Measurements from ENCODE around the gene TGDS.
"Not testable (repeated sequence)": the region's sequence is repeated elsewhere in the genome, so short reads cannot be mapped to it uniquely, and the experiment has no call there.

Gene TGDS

DNA sequence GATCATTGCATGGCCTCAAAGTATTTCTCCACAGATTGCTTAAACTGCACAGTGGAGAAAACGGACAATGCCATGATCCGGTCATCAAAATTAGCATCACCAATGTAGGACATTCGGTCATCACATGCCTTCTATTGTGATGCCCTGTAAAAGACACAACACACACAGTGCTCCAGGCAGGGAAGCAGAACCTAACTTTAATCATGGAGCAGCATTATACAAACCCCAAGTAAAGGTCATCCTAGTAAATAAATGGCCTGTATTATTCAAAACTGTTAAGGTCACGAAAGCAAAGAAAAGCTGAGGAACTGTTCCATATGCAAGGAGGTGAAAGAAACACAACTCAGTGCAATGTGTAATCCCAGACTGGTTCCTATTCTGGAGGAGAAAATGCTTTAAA lies 42.2 kb downstream of the TGDS start:
- DNase-seq (ENCODE audit: low read depth in 2 of 2) = no peak

- DNase-seq (ENCODE audit: low read depth in 2 of 2) = no peak
These were observed 43.9 kb downstream of the TGDS start for GRCh38 chr13:94552095-94552494.

GRCh38 chr13:94550062-94550738 lies 45.8 kb downstream of the TGDS start:
- DNase-seq (ENCODE audit: low read depth in 2 of 2) = no peak

- peak; percentile 85 to 90 for DNase-seq (ENCODE audit: low read depth in 2 of 2)
These were observed 46.5 kb downstream of the TGDS start for GRCh38 chr13:94549232-94550061.

DNA sequence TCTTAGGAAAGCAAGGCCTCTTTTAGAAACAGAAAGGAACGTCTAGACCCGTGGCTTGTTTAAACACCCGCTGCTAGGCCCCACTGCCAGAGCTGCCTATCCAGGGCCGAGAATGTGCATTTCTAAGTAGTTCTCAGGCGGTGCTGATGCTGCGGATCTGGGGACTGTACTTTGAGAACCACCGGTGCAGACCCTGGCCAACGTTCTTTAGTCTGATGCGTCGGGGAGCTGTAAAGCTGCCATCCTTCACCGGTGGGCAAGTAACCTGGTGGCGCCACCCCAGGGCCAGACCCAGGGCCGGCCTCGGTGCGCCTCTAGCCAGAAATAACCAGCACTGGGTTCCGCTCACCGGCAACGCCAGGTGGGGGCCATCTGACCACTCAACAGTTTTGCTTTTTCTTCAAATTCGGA lies 47.1 kb downstream of the TGDS start:
- peak; percentile 30 to 34 for DNase-seq (ENCODE audit: low read depth in 2 of 2)

DNA sequence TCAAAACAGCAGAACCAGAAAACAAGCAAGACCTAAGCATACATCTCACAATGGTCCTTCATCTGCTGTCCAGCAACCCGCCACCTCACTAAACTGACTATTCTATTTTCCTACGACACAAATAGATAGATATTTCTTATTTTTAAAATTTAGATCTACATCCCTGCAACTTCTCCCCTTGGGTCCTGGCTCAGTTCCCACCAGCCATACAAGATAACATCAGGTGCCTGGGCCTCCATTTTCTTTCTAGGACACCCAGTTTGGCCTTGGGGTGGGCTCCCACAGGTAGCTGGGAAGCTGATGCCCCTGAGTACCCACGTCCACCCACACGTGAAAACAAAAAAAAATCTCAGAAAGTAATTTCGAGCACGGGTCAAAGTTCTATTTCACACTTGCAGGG lies 47.6 kb downstream of the TGDS start:
- no peak for DNase-seq (ENCODE audit: low read depth in 2 of 2)

DNA sequence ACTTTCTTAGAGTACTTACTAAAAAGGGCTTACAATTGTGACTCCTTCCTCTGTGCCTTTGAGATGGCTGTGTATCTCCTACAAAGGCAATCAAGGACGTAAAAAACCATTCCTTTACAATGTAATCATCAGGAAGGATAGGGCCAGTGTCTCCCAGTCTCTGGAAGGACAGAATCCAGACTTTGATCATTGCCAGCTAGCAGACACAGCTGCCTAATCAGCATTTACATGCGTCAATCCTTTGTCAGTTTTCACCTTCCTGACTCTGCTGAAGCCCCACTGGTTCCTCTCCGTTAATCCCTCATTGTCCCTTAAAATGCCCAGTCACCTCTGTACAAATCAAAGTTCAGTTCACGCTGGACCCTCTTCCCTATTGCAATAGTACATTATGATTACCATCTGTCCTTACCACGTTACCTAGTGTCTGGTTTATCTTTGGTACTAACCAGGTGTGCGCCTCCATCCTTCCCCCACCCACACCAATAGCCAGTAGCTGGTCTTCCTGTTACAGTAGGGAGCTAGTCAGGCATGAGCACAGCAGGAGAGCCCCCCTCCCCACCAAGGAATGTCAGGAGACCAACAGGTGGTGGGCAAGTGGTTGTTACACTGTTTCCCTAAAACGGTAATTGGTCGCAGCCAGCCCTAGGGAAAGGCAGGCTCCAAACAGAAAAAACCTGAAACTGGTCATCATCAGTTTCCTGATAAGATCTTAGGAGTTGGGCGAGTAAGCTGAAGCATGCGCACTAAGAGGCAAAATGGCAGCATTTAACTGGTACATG lies 49.7 kb downstream of the TGDS start:
- no peak for DNase-seq (ENCODE audit: low read depth in 2 of 2)

DNA sequence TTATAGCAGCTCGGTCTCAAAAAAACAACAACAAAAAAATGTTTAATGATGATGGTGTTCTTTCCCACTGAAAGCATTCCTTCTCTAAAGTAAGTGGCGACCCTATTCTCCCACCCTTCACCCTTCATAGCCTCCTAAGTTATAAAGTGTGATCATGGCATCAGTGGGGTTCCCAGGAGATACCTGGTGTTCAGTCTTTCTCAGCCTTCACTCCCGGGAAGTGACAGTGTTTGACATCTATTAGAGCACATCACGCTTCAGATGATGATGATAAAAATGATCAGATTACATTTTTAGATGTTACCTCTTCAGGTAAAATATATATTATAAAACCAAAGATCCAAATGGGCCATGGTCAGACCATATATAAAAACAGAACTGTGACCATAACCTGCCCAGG lies 51.0 kb downstream of the TGDS start:
- no peak for DNase-seq (ENCODE audit: low read depth in 2 of 2)

GRCh38 chr13:94542917-94543316 lies 53.0 kb downstream of the TGDS start:
- DNase-seq (ENCODE audit: low read depth in 2 of 2) = no peak

GRCh38 chr13:94537740-94538630 lies 58.0 kb downstream of the TGDS start:
- DNase-seq (ENCODE audit: low read depth in 2 of 2) = no peak

GRCh38 chr13:94535775-94536174 lies 60.2 kb downstream of the TGDS start:
- no peak for DNase-seq (ENCODE audit: low read depth in 2 of 2)

DNA sequence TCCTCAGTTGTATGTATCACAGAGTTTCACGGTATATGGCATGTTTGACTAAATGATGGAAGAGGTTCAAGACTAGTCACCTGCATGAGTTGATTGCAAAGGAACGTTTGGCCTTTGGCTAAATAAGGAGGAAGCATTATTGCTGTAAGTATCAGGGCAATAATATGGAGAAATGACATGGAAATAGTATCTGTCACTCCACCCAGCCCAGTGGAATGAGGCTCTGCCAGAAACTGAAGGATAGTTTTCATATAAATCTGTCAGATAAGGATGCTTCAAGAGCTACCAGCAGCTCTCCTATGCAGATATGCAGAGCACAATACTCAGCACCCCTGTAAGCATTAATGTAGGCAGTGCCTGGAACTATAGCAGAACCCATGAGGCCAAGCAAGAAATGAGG lies 60.7 kb downstream of the TGDS start:
- DNase-seq (ENCODE audit: low read depth in 2 of 2) = no peak

- no peak for DNase-seq (ENCODE audit: low read depth in 2 of 2)
These were observed 61.8 kb downstream of the TGDS start for GRCh38 chr13:94534166-94534565.

GRCh38 chr13:94532278-94532677 lies 63.7 kb downstream of the TGDS start:
- DNase-seq (ENCODE audit: low read depth in 2 of 2) = not testable (repeated sequence)

GRCh38 chr13:94526956-94527355 lies 69.0 kb downstream of the TGDS start:
- DNase-seq (ENCODE audit: low read depth in 2 of 2) = not testable (repeated sequence)

DNA sequence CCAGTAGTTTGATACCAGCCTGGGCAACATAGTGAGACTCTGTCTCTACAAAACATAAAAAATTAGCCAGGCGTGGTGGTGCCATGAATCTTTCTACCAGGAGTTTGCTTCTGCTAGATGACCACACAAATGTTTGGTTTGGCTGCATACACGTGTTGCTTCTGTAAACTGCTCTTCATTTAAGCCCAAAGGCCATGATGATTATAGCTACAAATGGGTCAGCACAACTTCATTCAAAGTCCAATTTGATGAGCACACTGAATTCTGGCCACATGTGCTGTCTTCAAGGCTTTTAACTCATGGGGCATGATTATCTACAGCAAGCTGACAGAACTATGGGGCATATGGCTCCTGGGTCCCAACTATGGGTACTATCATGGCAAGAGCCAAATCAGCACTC lies 70.2 kb downstream of the TGDS start:
- no peak for DNase-seq (ENCODE audit: low read depth in 2 of 2)

GRCh38 chr13:94524407-94524806 lies 71.5 kb downstream of the TGDS start:
- DNase-seq (ENCODE audit: low read depth in 2 of 2) = no peak
